GM19035 (cell line): ENCODE data around the gene OPHN1.

Experiments
- ATAC-seq: cut with Tn5 transposase; IDR thresholded peaks from one replicate; pipeline ENCODE4 v1.9.1; 2021; ENCODE audit not compliant: unreplicated experiment

The OPHN1 gene

DNA sequence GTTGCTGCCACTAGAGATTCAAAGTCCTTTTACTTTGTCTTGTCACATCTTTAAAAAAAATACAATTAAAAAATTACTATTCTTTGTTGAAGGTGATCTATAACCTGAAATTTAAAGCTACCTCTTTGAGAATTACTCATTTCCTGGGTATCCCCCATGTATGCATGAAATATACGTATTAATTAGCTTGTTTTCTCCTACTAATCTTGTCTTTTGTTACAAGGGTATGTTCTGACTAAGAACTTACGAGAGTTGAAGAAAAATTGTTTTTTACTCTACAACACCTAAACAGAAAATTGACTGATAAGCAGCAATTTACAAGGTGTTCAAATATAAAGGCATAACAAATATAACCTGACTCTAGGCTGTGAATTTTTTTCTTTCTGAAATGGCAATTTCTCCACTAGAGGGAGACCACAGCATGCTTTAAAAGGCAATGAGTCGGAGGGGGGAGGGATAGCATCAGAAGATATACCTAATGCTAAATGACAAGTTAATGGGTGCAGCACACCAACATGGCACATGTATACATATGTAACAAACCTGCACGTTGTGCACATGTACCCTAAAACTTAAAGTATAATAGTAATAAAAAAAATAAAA lies 249.6 kb downstream of the OPHN1 start:
- ATAC-seq, result no peak

DNA sequence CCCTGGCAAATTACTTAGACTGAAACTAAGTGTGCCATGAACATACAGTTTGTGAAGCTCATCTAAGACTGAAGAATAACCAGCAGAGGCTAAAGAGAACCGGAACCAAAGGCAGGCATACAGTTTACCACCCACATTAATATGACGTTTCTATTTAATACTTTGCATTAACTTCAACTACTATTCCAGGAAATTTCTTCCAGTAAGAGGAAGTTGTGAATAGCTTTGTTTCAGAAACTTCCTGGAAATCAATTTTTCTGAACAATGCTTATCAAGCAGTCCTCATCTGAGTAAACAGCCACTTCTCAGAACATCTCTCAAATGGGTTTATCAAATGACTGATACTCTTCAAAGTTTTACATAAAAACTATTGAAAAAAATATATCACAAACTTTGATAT lies 252.7 kb downstream of the OPHN1 start:
- ATAC-seq, result no peak

DNA sequence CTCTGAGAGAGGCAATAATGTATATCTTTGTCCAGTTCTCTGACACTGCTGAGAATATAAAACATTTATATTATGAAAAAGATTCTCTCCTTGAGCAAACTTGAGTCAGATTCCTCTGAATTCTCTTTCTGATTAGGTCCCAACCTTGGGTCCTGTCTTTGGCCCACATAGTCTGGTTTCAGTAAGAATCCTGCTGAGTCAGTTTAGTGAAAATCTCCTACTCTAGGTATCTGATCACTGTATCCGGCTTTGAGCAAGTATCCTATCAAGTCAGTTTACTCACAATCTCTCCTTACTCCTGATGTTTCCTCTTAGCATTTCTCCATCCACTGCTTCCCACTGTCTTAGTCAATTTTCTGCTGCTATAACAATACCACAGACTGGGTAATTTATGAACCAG lies 253.9 kb downstream of the OPHN1 start:
- no peak for ATAC-seq

DNA sequence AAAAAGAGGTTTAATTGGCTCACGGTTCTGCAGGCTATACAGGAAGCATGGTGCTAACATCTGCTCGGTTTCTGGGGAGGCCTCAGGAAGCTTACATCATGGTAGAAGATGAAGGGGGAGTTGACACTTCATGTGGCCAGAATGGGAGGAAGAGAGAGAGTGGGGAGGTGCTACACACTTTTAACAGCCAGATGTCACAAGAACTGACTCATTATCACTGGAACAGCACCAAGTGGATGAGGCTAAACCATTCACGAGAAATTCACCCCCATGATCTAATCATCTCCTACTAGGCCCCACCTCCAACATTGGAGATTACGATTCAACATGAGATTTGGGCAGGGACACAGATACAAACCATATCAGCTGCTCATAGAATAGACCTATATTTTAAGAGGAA lies 255.8 kb downstream of the OPHN1 start:
- no peak for ATAC-seq

DNA sequence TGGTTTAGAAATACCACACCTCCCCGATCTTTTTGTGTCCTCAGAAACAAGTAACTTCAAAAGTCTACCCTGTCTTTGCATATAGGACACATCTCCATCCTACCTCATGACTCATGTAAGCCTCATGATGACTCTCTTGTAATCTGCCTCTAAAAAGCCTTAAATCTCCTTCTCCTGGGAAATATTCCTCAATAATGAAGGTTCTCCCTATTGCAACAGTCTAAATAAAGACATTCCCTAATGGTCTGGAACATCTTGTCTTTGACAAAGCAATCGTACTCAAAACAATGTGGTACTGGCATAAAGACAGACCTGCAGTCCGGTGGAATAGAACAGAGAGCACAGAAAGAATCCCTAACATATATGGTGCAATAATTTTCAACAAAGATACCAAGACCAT lies 257.7 kb downstream of the OPHN1 start:
- ATAC-seq, result no peak

DNA sequence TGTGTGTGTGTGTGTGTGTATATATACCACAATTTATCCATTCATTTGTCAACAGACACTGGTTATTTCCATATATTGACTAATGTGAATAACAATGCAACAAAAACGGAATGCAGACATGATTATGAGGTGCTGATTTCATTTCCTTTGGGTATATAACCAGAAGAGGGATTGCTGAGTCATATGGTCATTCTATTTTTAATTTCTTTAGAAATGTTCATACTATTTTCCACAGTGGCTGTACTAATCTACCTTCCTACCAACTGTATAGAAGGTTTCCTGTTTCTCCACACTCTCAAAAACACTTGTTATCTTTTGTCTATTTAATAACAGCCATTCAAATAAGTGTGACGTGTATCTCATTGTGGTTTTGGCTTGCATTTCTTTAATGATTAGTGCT lies 269.9 kb downstream of the OPHN1 start:
- ATAC-seq, result no peak

DNA sequence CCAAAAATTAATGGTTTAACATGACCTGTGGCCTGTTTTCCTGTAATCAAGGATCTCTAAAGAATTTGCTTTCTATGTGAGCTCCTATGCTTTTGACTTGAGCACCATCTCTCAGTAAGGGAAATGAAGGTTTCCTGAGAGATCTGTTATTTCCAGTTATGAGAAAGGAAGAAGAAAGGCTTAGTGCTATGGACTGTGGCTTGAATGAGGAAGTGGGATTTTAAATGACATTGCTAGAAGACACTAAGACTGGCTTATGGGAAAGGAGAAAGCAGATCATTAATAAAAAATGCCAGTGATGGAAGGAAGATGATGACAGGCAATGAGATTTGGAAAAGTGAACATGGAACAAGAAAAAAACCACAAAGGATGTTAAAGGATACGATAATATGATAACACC lies 285.4 kb downstream of the OPHN1 start:
- ATAC-seq, result no peak

DNA sequence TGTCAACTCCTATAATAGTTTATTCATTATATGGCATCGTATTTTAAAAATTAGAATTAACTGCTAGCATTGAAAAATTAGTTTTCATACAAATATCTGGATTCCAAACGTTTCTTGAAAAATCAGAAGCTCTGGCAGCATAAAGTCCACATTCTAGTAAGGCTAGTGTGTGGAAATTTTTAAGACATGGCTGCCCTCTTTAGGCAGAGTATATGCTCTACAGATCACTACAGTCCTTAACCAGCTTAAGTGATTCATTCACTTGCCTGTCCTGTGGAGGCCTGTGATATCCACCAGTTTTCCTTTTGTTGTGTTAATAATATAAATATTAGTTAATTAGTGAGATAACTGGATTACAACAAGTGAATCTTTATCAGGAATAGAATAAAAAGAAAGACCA lies 287.2 kb downstream of the OPHN1 start:
- no peak for ATAC-seq

DNA sequence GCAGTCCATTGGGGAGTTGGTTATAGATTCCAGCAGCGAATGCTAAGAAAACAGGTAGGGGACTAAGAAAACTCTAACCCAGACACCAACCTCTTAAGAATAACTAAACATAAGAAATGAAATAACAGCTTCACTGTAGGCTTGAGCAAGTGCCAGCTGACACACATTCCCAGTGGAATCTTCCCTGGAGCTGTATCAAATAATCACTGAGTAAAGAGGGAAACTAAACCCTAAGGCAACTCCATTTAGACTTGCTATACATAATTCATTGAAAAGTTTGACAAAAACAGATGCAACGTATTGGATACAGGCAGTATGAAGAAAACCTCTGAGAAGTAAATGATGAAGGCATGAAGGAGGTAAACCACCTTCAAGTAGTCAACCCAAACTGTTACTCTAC lies 293.5 kb downstream of the OPHN1 start:
- ATAC-seq, result no peak

DNA sequence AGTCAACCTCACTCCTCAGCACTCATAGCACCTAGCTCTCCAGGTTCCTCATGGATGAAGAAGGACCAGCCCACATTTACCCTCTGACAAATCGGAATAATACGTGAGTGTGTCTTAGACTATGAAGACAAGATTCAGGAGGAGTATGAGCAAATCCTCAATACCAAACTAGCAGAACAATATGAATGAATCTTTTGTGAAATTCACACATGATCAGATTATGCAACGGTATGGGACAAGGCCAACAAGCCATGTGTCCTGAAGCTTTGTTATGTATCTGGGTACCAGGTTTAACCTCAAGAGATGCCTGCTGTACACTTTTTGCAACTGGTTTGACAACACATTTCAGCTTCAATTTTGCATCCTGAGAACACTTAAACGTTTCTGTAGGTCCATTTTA lies 300.1 kb downstream of the OPHN1 start:
- no peak for ATAC-seq

DNA sequence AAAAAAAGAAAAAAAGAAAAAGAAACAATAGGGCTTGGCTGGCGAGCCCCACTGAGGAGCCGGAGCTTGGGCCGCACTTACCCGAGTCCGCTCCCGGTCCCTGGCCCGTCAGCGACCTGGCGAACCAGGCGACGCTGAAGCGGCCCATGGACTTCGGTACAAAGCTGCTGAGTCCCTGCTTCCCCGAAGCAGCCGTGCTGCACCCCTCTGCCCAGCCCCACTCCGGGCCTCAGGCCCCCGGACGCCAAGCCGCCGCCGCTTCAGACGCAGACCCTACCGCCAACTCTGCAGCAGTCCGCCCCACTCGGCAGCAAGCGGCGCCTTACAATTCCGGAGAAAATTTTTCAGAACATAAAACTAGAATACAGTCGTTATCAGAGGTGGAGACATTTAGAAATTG lies 300.5 kb downstream of the OPHN1 start:
- ATAC-seq, result no peak

DNA sequence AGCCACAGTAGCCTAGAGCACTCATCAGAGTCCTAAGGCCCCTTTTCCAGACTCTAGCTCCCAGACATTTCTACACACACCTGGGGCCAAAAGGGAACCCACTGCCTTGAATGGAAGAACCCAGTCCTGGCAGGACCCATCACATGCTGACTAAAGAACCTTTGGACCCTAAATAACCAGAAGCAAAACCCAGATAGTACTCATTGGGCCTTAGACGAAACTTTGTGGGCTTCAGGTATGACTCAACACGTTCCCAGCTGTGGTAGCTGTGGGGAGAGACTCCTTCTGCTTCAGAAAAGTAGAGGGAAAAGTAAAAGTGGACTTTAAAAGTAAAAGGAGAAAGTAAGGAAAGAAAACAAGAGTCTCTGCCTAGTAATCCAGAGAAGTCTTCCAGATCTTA lies 311.5 kb downstream of the OPHN1 start:
- no peak for ATAC-seq

DNA sequence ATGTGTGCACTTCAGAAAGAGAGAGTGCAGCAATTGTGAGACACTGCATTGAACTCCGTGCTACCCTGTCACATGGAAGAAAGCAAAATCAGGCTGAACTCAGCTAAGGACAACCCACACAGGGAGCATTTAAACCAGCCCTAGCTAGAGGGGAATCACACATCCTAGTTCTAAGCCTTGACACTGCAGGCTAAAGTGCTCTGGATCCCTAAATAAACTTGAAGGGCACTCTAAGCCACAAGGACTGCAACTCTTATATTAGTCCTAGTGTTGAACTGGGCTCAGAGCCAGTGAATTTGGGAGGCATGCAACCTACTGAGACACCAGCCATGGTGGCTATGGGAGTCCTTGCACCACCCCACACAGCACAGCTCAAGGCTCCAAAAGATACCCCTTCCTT lies 311.9 kb downstream of the OPHN1 start:
- no peak for ATAC-seq

DNA sequence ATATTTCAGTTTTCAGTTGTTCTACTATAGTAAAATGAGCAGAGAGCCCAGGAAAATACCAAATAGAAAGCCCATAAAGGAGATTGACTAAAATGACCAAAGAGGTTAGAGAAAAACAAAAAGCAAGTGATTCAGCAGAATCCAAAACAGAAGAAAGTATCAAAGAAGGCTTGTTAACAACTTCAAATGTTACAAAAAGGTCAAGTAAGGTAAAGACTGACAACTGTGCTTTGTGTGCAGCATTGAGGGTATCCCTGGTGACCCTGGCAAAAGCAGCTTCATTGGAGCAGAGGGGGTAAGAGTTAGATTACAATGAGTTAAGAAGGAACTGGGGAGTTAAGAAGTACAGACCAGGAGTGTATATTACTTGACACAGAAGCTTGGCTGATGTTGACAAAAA lies 317.9 kb downstream of the OPHN1 start:
- ATAC-seq, result no peak

DNA sequence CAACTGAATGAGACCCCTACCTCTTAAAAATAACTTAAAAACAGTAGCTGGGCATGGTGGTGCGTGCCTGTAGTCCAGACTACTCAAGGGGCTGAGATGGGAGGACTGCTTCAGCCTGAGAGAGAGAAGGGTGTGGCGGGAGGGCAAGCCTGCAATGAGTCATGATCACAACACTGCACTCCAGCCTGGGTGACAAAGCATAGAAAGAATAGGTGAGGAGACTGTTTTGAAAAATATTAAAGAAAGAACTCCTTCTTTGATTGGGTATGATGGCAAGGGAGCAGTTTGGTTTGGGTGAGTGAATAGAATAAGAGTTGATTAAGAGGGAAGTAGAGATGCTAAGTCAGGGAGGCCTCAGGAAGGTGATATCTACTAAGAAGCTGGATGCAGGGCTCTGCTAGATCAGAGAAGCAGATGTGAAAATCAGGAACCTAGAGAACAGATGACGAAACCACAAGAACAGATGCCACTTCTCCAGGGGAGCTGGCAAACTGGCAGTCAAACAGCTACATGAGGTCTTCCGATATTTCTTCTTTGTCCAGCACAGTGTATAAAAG lies 318.6 kb downstream of the OPHN1 start:
- no peak for ATAC-seq

DNA sequence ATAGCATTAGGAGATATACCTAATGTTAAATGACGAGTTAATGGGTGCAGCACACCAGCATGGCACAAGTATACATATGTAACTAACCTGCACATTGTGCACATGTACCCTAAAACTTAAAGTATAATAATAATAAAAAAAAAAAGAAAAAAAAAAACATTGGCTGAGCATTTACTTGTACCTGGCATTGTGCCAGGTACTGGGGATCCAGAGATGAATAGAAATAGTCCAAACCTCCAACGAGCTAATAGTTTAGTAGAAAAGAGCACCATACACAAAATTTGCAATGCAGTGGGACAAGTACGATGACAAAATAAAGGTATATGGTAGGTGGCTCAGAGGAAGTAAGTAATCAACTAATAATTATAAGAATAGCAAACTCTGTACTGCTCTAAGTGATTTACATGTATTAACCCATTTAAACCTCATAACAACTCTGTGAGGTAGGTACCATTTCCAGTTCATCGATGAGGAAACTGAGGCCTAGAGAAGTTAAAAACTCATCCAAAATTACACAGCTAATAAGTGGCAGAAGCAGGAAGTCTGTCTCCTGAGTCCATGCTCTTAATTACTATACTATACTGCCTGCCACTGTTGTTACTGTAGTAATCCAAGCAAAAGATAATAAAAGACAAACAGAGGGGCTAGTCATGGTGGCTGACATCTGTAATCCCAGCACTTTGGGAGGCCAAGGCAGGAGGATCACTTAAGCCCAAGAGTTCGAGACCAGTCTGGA lies 319.3 kb downstream of the OPHN1 start:
- ATAC-seq, result no peak

DNA sequence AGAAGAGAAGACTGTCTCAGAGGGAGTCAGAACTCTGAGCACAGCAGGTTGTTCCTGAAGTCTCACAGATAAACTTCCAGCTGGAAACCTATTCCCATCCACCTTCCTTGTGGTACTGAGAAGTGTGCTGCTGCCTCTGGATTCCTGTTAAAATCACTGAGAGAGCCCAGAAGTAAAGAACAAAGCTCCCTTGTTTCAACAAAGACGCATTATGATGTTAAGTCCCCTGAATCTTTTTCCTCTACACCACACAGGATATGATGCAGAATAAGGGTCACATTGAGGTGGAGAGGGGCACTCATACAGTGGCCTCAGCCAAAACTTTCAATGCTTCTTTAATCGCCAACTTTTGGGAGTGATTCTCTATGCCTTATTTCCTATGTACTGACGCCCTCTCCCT lies 321.0 kb downstream of the OPHN1 start:
- ATAC-seq, result no peak

DNA sequence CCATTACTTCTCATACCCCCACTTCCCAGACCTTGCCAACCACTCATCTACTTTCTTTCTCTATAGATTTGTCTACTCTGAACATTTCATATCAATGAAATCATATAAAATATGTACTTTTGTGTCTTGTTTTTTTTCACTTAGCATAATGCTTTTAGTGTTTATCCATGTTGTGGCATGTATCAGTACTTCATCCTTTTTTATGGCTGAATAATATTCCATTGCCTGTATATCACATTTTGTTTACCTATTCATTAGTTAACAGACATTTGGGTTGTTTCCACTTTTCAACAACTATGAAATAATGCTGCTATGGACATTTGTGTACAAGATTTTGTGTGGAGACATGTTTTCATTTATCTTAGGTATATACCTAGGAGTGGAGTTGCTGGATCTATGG lies 324.1 kb downstream of the OPHN1 start:
- ATAC-seq, result no peak

DNA sequence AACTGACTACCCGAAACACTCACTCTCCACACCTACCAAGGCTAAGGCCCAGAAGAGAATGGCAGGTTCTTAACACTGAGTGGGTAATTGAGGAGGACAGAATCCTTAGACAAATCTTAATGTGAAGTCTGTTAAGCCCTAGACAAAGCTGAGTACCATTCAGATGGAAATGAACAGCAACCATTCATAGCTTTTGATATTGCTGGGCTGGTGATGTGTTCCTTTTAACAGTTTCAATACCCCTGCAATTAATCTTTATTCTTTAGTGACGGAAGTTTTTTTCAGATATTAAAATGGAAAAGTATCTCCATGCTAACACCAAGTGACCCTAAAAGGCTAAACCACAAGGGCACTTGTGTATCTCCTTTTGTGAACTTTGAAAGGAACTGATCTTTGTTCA lies 334.9 kb downstream of the OPHN1 start:
- ATAC-seq, result no peak

DNA sequence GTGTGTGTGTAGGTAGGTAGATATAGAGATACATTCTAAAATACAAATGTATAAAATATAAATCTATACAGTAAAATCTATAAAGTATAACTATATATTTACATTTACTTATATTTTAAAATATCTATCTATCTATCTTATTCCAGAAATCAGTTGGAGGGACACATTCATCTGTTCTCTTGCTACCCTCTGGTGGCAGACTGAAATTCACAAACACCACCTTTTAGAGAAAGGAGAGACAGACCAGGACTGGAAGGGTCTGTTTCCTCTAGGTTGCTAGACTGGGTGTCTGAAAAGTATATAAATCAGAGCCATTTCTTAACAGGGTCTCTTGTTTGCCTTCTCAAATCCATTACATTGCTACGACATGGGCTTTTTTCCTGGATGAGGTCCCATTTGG lies 343.0 kb downstream of the OPHN1 start:
- ATAC-seq, result no peak

DNA sequence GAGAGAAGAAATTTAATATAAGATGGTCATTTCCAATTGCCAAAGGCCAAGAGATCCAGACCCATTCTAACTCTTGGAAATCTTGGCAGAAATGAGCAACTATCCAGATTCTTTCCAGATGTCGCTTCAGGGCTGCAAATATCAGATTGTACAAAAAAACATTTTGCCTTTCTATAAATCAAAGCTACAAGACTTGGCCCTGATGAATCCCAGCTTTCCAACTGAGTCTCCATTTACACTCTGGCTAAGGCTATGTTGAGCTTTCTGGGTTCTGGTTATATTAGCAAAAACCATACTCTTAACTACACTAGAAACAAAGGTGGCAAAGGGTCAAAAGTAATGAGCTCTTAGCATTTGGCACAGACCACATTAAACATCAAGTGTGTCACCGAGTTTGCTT lies 345.8 kb downstream of the OPHN1 start:
- ATAC-seq, result no peak

DNA sequence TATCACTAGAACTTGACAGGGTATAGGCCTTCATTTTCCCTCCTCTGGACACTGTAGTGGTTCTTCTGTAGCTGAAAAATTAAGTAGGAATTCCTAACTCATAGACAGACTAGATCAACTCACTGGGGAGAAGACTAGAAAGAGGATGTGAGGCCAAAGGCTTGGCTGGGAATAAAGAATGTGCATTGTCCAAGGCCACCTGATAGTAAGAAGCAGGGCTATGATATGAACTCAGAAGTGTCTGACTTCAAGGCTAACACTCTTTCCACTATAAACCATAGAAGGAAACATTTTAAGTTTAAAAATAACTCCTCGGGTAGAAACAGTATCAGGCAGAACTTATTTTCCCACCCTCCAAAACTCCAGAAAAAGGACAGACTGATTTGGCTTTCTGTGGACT lies 346.6 kb downstream of the OPHN1 start:
- no peak for ATAC-seq

DNA sequence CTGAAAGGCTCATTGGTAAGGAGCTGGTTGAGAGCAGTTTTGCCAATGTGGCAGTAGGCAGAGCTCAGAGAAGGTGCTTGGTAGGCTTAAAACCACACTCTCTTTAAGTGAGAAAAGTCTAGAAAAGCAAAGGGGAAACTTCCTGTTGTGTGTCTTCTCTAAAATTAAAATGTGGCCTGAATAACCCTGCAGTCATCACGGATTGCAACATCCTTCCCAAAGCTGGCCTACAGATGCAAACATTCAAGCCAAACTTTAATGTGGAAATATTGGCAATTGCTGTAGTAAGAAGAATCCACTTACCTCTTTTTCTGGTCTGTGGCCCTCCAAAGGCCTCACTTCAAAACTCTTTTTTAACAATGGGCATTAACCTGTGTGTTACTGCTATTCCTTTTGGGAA lies 348.5 kb downstream of the OPHN1 start:
- ATAC-seq, result no peak
